ENCODE data around the gene PABPN1L.

Gene PABPN1L

GRCh38 chr16:88868974-88869672 lies 2.7 kb upstream of the PABPN1L start:
- DNase-seq (ENCODE audit: low read depth) = no peak

GRCh38 chr16:88867581-88868246 lies 1.3 kb upstream of the PABPN1L start:
- no peak for DNase-seq (ENCODE audit: low read depth)

GRCh38 chr16:88865742-88866141 lies 718 bp downstream of the PABPN1L start:
- DNase-seq (ENCODE audit: low read depth) = no peak

DNA sequence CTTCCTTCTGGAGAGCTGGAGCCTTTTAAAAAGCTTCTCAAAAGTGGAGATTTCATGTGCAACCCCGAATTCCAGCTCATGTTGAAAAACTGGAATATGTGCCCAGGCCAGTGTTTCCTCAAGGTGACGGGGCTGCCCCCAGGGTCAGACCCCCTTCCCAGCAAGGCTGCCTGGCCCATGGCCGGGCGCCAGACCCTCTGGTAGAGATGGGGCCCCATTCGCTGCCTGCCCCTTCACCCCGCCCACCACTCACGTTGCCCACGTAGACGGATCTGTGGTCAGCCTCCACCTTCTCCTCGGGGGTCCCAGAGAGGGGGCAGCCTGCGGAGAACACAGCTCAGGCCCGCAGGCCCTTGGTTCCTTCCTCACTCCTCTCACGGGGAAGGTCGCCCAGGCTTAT lies 1.1 kb downstream of the PABPN1L start:
- no peak for DNase-seq (ENCODE audit: low read depth)

GRCh38 chr16:88864521-88864920 lies 1.9 kb downstream of the PABPN1L start:
- DNase-seq (ENCODE audit: low read depth) = no peak

DNA sequence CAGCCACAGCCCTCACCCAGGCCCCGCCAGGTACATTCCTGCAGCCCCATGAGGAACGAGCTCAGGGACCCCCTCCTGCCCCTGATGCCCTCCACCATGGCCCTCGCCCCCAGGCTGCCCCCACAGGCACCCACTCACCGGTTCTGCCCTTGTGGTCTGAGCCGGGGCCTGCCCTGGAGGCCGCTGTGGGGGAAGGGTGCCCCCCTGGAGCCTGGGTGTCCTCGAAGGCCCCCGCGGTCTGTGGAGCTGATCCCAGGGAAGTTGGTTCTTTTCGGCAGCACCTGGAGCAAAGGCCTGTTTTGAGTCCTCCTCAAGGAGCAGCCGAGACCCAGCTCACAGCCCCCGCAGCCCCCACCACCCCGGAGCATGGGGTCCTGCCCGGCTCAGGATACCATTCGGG lies 2.4 kb downstream of the PABPN1L start:
- no peak for DNase-seq (ENCODE audit: low read depth)

DNA sequence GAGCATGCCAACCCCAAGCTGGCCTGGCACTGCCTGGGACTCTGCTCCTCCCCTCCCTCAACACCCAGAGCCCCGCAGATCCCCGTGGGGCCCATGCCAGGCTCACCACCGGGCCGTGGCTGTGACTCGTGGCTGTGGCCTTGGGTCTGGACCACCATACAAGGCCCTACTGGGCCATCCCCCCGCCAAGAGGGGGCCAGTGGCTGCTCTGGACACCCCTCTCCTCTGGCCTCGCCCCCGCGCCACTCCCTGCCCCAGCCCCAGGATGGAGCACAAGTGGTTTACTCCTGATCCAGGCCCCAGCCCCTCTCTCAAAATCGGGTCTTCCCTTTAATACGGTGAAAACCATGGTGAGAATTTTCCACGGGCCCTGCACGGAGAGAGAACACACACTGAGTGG lies 3.0 kb downstream of the PABPN1L start:
- DNase-seq (ENCODE audit: low read depth) = no peak

DNA sequence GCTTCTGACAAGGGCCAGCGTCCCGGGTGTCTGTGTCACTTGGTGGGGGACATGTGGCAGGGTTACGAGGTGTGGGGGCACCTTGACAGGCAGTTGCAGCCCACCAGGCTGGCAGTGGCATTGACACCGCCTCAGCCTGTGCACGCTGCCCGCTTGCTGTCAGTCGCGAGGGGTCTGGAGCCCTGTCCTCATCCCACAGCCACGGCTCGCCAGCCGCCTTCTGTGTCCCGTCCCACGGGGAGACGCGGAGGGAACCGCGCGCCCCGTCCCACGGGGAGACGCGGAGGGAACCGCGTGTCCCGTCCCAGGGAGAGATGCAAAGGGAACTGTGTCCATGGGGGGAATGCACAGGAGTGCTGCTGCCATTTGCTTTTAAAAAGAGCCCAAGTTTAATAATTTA lies 3.5 kb downstream of the PABPN1L start:
- no peak for DNase-seq (ENCODE audit: low read depth)

DNA sequence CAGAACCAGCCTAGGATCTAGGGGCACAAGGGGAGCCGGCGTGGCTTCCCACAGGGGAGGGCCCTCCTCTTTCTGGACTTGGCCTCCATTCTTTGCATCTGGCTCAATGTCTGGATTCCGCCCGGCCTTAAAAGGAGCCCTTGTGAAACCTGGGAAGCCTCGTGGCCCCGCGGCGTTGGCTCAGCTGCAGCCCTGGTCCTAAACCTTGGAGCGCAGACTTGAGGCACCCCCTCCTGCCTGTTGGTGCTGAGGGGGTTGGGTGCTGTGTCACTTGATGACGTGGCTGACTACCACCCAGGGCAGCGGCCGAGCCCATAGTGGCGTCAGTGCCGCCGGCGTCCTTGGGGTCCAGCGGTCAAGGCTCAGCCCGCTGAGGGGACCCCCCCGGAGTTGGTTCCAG lies 5.1 kb downstream of the PABPN1L start:
- no peak for DNase-seq (ENCODE audit: low read depth)

GRCh38 chr16:88859381-88860091 lies 6.9 kb downstream of the PABPN1L start:
- no peak for DNase-seq (ENCODE audit: low read depth)

GRCh38 chr16:88857728-88858339 lies 8.6 kb downstream of the PABPN1L start:
- DNase-seq (ENCODE audit: low read depth) = peak; percentile 70

- DNase-seq (ENCODE audit: low read depth) = peak; percentile 99
These were observed 9.4 kb downstream of the PABPN1L start, which contains the start of the genes GALNS and TRAPPC2L for GRCh38 chr16:88856828-88857727. Gene GALNS, minus strand, starts transcription at chr16:88856947. Its CDS starts 70 bp downstream, at chr16:88856877. Gene TRAPPC2L, plus strand, starts transcription at chr16:88857127. Its CDS starts 24 bp downstream, at chr16:88857151.

DNA sequence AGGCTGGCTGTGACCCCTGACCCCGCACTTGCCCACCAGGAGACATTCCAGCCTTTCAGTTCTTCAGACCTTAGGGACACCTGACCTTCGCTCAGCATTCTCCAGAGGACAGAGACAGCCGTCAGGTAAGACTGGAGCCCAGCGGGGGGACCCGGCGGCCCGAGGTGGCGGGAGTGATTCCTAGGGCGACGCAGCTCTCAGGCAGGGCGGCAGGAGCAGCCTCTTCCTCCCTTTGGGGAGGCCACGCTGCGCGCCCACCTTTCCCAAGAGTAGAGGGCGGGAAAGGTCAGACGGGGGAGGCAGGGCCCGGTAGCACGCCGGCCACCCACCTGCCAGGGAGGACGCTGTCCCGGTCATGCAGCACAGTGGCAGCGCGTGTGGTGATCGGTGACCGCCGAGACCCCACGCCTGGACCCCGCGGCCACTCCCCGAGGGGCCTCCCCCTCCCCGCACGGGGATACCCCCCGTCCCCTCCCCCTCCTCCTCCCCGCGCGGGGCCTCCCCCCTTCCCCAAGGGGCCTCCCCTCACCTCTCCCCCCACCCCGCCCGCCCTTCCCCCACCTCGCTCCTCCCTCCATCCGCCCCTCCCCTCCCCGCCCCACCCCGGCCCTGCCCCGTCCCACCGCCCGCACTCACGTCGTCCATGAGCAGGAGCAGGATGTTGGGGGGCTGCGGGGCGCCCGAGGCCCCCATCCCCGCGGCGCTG lies 10.2 kb downstream of the PABPN1L start:
- peak; percentile 9 for DNase-seq (ENCODE audit: low read depth)

DNA sequence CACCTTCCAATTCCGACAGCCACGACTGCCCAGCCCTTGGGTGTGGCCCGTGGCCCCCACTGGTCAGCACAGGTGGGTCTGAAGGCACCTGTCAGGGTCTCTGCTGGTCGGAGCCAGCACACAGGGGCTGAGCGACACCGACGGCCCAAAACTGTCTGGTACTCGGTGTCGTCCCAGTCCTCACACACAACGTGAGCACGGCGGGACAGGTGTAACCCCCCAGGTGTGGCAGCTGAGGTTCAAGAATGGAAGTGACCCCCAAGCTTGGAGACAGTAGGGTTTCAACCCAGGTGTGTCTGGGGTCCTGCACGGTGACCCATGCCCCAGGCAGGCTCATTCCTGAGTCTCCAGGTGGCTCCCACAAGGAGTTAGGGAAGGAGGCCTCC lies 10.7 kb downstream of the PABPN1L start:
- no peak for DNase-seq (ENCODE audit: low read depth)

DNA sequence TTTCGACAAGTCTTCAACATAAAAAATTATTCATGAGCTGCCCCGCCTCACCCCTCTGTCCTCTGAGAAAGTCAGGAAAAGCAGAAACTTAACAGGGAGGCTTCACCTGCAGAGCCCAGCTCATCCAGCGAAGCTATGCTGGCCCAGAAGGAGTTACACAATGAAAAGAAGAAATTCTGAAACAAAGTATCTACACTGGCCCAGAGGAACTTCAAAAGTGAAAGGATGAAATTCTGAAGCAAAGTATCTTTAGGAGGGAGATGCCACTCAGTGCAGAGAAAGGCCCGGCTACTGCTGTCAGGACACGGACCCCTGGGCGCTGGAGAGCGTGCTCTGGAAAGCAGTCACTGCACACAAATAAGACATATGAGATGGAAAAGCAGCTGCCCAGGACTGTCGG lies 11.3 kb downstream of the PABPN1L start:
- no peak for DNase-seq (ENCODE audit: low read depth)

DNA sequence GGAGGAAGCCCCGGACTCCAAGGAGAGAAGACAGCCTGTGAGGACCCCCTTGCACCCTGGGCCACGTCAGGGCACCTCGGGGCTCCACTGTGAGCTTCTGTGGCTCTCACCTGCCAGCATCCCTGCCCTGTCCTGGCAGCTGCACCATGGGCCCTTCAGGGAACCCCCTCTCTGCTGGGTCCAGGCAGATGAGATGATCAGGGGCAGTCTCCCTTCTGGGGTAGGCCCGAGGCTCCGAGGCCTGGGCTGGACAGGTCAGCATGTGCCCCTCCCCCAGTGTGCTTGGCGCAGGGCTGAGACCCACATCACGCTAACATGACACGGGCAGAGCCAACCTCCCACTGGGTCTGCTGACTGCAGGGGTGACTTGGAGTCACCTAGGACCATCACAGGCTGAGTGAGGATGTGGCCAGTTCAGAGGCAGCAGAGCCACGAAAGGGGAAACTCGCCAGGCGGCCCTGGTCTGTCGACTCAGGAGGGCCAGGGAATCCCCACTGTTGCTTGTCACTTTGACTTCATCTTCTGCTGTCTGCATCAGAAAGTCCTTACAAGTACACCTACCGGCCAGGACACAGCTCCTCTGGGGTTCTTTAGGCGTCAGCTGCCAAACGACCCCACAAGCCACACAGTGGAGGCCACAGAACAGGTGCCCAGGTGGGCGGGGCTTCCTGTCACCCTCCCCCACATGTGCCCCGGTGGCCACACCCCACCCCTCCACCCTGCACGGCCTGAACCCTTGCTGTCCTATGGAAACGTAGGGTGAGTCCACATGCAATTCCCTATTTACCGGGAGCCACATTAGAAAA lies 12.0 kb downstream of the PABPN1L start:
- DNase-seq (ENCODE audit: low read depth) = no peak

DNA sequence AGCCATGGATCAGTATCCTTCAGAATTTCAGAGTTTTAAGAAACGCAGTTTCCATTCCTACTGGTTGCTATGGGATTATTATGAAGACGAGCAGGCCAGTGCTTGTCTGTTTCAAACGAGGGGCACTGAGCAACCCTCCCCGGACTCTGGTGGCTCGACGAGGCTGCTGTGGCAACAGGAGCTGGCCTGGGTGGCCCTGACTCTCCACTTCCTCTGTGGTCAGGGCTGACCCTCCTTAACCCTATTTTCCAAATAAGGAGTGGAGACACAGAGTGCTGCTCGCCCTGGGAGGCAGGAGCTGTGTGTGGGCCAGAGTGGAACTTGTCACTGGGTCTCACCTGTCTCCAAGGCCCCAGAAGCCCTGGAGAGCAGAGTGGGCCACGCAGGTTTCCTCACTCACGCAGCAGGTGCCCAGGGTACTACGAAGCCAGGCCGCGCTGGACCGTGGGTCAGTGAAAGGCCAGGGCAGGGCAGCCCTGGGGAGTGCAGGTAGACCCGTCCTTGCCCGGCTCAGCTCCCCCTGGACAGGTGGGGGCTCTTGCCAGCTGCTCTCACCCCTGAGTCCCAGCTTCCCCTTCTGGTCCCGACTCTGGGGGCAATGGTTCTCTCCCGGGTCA lies 13.0 kb downstream of the PABPN1L start:
- no peak for DNase-seq (ENCODE audit: low read depth)

DNA sequence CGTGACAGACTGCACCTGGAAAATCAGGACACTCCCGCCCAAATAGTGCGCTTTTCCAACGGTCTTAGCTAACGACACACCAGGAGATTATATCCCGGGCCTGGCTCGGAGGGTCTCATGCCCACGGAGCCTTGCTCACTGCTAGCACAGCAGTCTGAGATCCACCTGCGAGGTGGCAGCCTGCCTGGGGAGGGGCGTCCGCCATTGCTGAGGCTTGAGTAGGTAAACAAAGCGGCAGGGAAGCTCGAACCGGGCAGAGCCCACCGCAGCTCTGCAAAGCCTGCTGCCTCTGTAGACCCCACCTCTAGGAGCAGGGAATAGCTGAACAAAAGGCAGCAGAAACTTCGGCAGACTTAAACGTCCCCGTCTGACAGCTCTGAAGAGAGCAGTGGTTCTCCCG lies 14.8 kb downstream of the PABPN1L start:
- DNase-seq (ENCODE audit: low read depth) = no peak

DNA sequence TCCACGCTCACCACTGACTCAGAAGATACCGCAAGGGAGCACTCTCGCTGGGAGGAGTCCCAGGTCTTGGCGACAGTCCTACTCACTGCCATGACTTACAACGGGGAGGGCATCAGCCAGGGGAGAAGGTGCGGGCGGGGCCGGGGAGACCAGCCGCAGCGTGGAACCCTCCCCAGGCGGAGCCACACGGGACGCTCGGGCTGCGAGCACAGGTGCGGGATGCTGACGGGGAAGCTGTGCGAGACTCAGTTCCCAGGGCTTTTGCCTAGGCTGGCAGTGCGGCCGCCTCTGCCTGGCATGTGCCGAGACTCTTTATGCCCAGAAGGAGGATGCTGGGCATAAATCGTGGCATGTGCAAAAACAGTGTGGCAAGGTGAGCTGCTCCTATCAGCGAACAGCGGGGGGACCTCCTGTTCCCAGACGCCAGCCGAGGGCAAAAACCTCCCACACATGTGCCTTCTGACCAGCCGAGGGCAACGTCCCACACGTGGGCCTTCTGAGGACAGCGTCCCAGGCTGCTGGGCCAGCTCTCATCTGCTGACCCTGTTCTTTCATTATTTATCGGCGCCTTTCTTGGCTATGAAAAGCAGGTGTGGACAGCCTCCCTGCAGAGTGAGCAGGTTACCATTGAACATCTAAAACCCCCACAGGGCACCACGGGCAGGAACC lies 15.8 kb downstream of the PABPN1L start:
- no peak for DNase-seq (ENCODE audit: low read depth)

Data from stimulated activated CD4-positive, alpha-beta T cell treated with anti-CD3 and anti-CD28 coated beads, Interleukin-2, amount 100 ng/mL, for 4 hours (primary cell).